ENCODE data around the gene TARS3. TPM values are rescaled to one million over a fixed set of nuclear protein-coding genes. Genes with fewer than 3 reads are reported as not detected.
A peak's percentile ranks its signal among the peaks of the same experiment; 100 is the strongest.

Gene TARS3
- total and polyA plus RNA-seq, 4 experiments from 2014 or later = 8.9 to 39.8 (median 26.5) TPM

DNA sequence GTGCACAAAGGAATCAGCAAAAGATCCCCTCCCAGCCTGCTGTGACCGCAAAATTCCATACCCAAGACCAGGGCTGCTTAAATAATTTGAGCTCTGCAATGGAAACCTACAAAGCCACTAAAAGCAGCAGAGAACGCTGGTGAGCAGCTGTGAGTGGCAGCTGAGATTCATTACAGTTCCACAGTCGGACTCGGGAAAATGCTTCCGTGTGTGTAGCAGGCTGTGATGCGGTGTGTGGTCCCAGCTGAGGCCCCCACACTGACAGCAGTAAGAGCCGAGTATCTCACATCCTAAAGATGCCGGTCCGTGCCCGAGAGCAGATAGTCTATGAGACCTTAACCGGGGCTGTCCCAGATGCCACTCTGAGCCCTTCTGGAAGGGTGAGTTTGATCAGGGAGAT lies 109.5 kb downstream of the TARS3 start:
- no peak for DNase-seq
- intact Hi-C loops (cut with micrococcal nuclease) = no loop called here
- Mint-ChIP-seq H3K27ac (peak overlapping the region in 1 of 7 donors; percentile 59), H3K27me3 (no peaks in the 10 kb centered on the region), H3K36me3 (peaks cover 3 to 7% of the 10 kb centered on the region in 2 donors), H3K4me1 (peaks cover 0 to 4% (median 0%) of the 10 kb centered on the region in 4 donors), H3K4me3 (no peak overlapping the region), H3K9me3 (no peaks in the 10 kb centered on the region)
- Histone ChIP-seq H3K36me3 (ENCODE audit: insufficient read depth, low read length) (no peaks in the 10 kb centered on the region), H3K4me3 (ENCODE audit: low read length in 2 of 2) (no peak overlapping the region), H3K27me3 (ENCODE audit: insufficient read depth, low read length) (no peaks in the 10 kb centered on the region), H3K9me3 (ENCODE audit: control insufficient read depth in 1 of 2, low read length in 2 of 2) (no peaks in the 10 kb centered on the region), H3K27ac (ENCODE audit: low read depth, low read length) (no peak overlapping the region), H3K4me1 (ENCODE audit: insufficient read depth, low read length) (no peaks in the 10 kb centered on the region)
- ChIA-PET POLR2A (ENCODE audit: partially characterized antibody) (no interaction called here), CTCF (ENCODE audit: partially characterized antibody) (no interaction called here)

DNA sequence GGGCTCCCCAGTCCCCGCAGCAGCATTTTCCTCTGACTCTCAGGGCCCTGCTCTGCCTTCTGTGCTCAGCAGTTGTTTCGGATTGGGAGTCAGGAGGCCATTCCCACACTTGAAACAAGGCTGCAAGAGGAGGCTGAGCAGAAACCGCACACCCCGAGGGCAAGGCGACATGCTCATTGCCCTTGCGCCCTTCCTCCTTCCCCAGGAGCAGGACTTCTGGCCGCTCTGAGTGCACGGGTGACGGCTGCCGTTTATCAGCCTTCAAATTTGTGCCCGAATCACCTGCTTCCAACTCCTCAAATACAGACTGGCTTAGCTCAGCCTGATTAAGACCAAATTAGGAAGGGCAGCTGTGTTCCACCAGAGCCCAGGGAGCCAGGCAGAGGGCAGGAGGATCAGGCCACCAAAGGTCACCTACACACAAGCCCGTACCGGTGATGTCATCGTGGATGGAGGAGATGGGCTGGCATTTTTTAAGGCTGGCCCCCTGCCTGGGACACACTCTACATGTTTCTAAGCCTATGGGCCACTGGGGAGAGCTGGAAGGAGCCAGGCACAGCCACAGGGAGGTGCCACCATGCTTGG lies 110.2 kb downstream of the TARS3 start:
- Histone ChIP-seq H3K27me3 (ENCODE audit: insufficient read depth, low read length) (no peaks in the 10 kb centered on the region), H3K36me3 (ENCODE audit: insufficient read depth, low read length) (no peaks in the 10 kb centered on the region), H3K4me3 (ENCODE audit: low read length in 2 of 2) (no peak overlapping the region), H3K9me3 (ENCODE audit: control insufficient read depth in 1 of 2, low read length in 2 of 2) (no peaks in the 10 kb centered on the region), H3K4me1 (ENCODE audit: insufficient read depth, low read length) (no peaks in the 10 kb centered on the region), H3K27ac (ENCODE audit: low read depth, low read length) (no peak overlapping the region)
- no peak overlapping the region for H3K27ac Mint-ChIP-seq
- no peak overlapping the region for H3K4me3 Mint-ChIP-seq
- peaks cover 0 to 4% (median 0%) of the 10 kb centered on the region in 4 donors for H3K4me1 Mint-ChIP-seq
- CTCF ChIA-PET (ENCODE audit: partially characterized antibody) = no interaction called here
- no peaks in the 10 kb centered on the region for H3K27me3 Mint-ChIP-seq
- POLR2A ChIA-PET (ENCODE audit: partially characterized antibody) = no interaction called here
- H3K36me3 Mint-ChIP-seq = peaks cover 3 to 7% of the 10 kb centered on the region in 2 donors
- intact Hi-C loops (cut with micrococcal nuclease) = no loop called here
- H3K9me3 Mint-ChIP-seq = no peaks in the 10 kb centered on the region
- DNase-seq = no peak

DNA sequence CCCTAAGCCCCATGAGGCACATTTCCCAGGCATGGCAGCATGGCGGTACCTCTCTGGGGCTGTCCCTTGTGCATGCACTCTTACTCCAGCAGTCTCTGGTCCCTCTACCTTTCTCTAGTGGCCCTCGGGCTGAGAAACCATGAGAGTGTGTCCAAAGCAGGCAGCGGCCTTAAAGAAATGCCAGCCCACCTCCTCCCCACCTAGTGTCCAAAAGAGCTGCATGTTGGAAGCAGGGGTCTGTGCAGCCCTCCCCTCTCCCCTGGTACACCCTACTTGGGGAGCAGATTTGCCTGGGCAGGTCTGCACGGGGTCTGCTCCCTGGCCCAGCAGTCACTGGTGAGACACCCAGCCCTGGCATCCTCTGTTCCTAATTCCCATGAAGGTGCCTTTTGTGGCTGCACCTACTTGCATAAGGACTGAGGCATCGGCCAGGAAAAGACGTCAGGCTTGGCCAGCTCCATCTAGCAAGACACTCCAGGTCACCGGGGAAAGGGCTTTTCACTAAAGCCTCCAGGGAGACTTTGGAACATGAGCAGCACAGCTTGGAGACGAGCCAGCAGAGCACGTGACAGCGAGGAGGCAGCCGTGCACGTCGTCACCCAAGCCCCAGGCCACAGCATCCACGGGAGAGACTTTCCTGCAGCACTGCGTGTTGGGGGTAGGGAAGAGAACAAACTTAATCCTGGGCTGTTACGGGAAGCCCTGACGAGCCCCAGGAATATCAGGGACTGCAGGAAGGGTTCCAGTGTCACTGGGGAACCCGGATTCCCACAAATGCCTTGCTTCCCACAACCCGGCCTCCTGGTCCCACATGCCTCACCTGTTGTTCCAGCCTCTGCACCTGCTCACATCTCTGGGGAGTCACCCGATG lies 110.9 kb downstream of the TARS3 start:
- POLR2A ChIA-PET (ENCODE audit: partially characterized antibody) = no interaction called here
- CTCF ChIA-PET (ENCODE audit: partially characterized antibody) = no interaction called here
- H3K4me1 Mint-ChIP-seq = peaks cover 0 to 4% (median 0%) of the 10 kb centered on the region in 4 donors
- Histone ChIP-seq H3K27ac (ENCODE audit: low read depth, low read length) (no peak overlapping the region), H3K4me1 (ENCODE audit: insufficient read depth, low read length) (no peaks in the 10 kb centered on the region), H3K27me3 (ENCODE audit: insufficient read depth, low read length) (no peaks in the 10 kb centered on the region), H3K4me3 (ENCODE audit: low read length in 2 of 2) (no peak overlapping the region), H3K9me3 (ENCODE audit: control insufficient read depth in 1 of 2, low read length in 2 of 2) (no peaks in the 10 kb centered on the region), H3K36me3 (ENCODE audit: insufficient read depth, low read length) (no peaks in the 10 kb centered on the region)
- H3K9me3 Mint-ChIP-seq = no peaks in the 10 kb centered on the region
- H3K4me3 Mint-ChIP-seq = no peak overlapping the region
- peaks cover 3 to 7% of the 10 kb centered on the region in 2 donors for H3K36me3 Mint-ChIP-seq
- H3K27me3 Mint-ChIP-seq = no peaks in the 10 kb centered on the region
- H3K27ac Mint-ChIP-seq = no peak overlapping the region
- DNase-seq = no peak
- intact Hi-C loops (cut with micrococcal nuclease) = no loop called here

DNA sequence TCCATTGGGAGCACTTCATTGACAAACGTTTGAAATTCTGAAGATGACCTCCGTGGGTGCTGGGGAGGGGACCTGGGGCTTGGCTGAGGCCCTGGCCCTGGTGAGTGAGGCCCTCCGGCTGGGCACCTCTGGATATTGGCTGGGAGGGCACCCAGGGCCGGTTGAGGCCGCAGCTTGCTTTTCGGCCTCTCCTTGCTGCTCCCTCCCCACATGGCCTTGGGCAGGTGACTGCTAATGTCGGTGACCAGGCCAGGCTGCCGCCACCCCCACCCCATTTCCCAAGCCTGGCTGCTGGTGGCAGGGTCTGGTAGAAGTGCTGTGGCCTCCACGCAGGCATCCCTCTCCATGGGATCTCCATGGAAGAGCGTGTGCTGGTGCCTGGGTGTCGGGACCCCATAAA lies 111.6 kb downstream of the TARS3 start:
- no peak overlapping the region for H3K27ac Mint-ChIP-seq
- no peaks in the 10 kb centered on the region for H3K9me3 Mint-ChIP-seq
- H3K9me3 ChIP-seq (ENCODE audit: control insufficient read depth in 1 of 2, low read length in 2 of 2) = no peaks in the 10 kb centered on the region
- H3K27me3 ChIP-seq (ENCODE audit: insufficient read depth, low read length) = no peaks in the 10 kb centered on the region
- CTCF ChIA-PET (ENCODE audit: partially characterized antibody) = no interaction called here
- H3K4me3 ChIP-seq (ENCODE audit: low read length in 2 of 2) = no peak overlapping the region
- H3K27me3 Mint-ChIP-seq = no peaks in the 10 kb centered on the region
- no peak overlapping the region for H3K4me3 Mint-ChIP-seq
- intact Hi-C loops (cut with micrococcal nuclease) = no loop called here
- H3K36me3 ChIP-seq (ENCODE audit: insufficient read depth, low read length) = no peaks in the 10 kb centered on the region
- peaks cover 0 to 4% (median 0%) of the 10 kb centered on the region in 4 donors for H3K4me1 Mint-ChIP-seq
- no peak overlapping the region for H3K27ac ChIP-seq (ENCODE audit: low read depth, low read length)
- POLR2A ChIA-PET (ENCODE audit: partially characterized antibody) = no interaction called here
- peaks cover 0 to 4% of the 10 kb centered on the region in 2 donors for H3K36me3 Mint-ChIP-seq
- no peaks in the 10 kb centered on the region for H3K4me1 ChIP-seq (ENCODE audit: insufficient read depth, low read length)
- no peak for DNase-seq

DNA sequence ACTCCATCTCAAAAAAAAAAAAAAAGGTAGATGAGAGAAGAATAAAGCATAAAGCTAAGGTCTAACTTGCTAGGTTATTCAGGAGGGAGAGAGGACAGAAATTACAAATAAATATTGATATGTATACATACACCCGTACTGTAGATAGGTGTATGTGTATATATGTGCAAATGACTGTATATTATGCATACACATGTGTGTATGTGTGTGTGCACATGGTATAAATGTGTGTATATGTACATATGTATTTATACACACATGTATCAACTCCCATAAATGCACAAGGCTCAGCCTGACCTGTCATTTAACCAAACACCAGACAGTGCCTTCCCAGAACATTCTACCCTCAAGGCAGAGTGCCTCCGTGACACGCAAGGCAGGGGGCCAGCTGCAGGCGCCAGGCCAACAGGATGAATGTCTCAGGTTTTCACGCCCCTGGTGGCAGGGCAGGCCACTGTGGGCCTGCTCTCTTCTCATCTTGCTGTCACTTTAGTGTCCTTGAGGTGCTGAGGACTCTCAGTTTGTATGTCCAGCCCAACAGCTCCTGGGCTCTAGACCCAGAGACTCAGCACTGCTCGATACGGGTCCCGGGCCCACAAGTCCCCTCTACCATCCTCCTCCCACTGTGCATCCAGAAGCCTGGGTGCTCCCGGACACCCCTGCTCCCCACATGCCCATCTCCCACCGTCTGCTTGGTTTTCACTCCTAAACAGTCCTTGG lies 112.5 kb downstream of the TARS3 start:
- ChIA-PET CTCF (ENCODE audit: partially characterized antibody) (no interaction called here), POLR2A (ENCODE audit: partially characterized antibody) (no interaction called here)
- no peak overlapping the region for H3K4me3 ChIP-seq (ENCODE audit: low read length in 2 of 2)
- Mint-ChIP-seq H3K27ac (peak overlapping the region in 1 of 7 donors; percentile 69), H3K9me3 (no peaks in the 10 kb centered on the region), H3K36me3 (no peaks in the 10 kb centered on the region), H3K4me1 (no peaks in the 10 kb centered on the region), H3K4me3 (no peak overlapping the region), H3K27me3 (no peaks in the 10 kb centered on the region)
- DNase-seq = no peak
- H3K9me3 ChIP-seq (ENCODE audit: control insufficient read depth in 1 of 2, low read length in 2 of 2) = no peaks in the 10 kb centered on the region
- H3K36me3 ChIP-seq (ENCODE audit: insufficient read depth, low read length) = no peaks in the 10 kb centered on the region
- no peaks in the 10 kb centered on the region for H3K4me1 ChIP-seq (ENCODE audit: insufficient read depth, low read length)
- H3K27ac ChIP-seq (ENCODE audit: low read depth, low read length) = no peak overlapping the region
- intact Hi-C loops (cut with micrococcal nuclease) = no loop called here
- no peaks in the 10 kb centered on the region for H3K27me3 ChIP-seq (ENCODE audit: insufficient read depth, low read length)

DNA sequence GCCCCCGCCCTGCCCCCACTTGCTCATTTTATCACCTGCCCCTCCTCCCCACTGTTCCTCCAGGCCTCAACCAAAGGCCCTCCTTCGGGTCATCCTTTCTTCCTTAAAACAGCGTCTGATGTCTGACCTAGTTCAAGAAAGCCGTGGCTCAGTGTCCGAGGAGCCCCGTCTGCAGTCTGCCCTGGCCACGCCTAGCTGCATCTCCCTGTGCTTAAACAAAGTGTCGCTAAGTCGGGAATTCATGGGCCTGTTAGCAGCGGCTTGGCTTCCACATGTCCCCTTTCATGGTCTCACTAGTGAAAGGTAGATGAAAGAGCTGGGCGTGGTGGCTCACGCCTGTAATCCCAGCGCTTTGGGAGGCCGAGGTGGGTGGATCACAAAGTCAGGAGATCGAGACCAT lies 113.3 kb downstream of the TARS3 start:
- H3K36me3 Mint-ChIP-seq = no peaks in the 10 kb centered on the region
- no peaks in the 10 kb centered on the region for H3K36me3 ChIP-seq (ENCODE audit: insufficient read depth, low read length)
- H3K27ac ChIP-seq (ENCODE audit: low read depth, low read length) = no peak overlapping the region
- H3K4me1 ChIP-seq (ENCODE audit: insufficient read depth, low read length) = no peaks in the 10 kb centered on the region
- ChIA-PET CTCF (ENCODE audit: partially characterized antibody) (no interaction called here), POLR2A (ENCODE audit: partially characterized antibody) (no interaction called here)
- no peaks in the 10 kb centered on the region for H3K27me3 ChIP-seq (ENCODE audit: insufficient read depth, low read length)
- H3K4me3 ChIP-seq (ENCODE audit: low read length in 2 of 2) = no peak overlapping the region
- H3K4me3 Mint-ChIP-seq = no peak overlapping the region
- no peak for DNase-seq
- H3K27ac Mint-ChIP-seq = no peak overlapping the region
- H3K4me1 Mint-ChIP-seq = no peaks in the 10 kb centered on the region
- no peaks in the 10 kb centered on the region for H3K27me3 Mint-ChIP-seq
- no peaks in the 10 kb centered on the region for H3K9me3 ChIP-seq (ENCODE audit: control insufficient read depth in 1 of 2, low read length in 2 of 2)
- intact Hi-C loops (cut with micrococcal nuclease) = no loop called here
- H3K9me3 Mint-ChIP-seq = no peaks in the 10 kb centered on the region

DNA sequence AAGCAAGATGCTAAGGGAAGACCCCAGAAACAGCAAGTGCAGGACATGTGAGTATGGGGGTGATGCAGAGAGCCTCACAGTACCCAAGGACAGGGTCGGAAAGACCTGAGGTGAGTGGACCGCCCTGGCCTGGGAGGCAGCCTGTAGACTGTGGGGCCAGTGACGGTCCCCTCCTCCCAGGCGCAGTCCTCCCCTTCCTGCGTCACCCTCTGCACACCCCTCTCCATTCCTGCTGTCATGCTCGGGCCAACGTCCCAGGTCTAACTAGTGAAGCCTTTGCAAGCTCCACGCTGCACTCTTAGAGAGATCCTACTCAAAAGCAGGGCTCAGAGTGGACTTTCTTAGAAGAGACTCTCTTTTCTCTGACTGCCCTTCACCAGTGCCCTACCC lies 113.7 kb downstream of the TARS3 start:
- Mint-ChIP-seq H3K4me1 (no peaks in the 10 kb centered on the region), H3K27ac (no peak overlapping the region), H3K9me3 (peaks cover 0 to 1% (median 0%) of the 10 kb centered on the region in 8 donors), H3K36me3 (no peaks in the 10 kb centered on the region), H3K27me3 (no peaks in the 10 kb centered on the region), H3K4me3 (no peak overlapping the region)
- POLR2A ChIA-PET (ENCODE audit: partially characterized antibody) = no interaction called here
- Histone ChIP-seq H3K9me3 (ENCODE audit: control insufficient read depth in 1 of 2, low read length in 2 of 2) (no peaks in the 10 kb centered on the region), H3K4me3 (ENCODE audit: low read length in 2 of 2) (no peak overlapping the region), H3K27me3 (ENCODE audit: insufficient read depth, low read length) (no peaks in the 10 kb centered on the region), H3K27ac (ENCODE audit: low read depth, low read length) (no peak overlapping the region), H3K36me3 (ENCODE audit: insufficient read depth, low read length) (no peaks in the 10 kb centered on the region), H3K4me1 (ENCODE audit: insufficient read depth, low read length) (no peaks in the 10 kb centered on the region)
- CTCF ChIA-PET (ENCODE audit: partially characterized antibody) = no interaction called here
- intact Hi-C loops (cut with micrococcal nuclease) = no loop called here
- no peak for DNase-seq
